ENCODE measurements around the gene OR1L4. TPM values are rescaled to one million over a fixed set of nuclear protein-coding genes. Genes with fewer than 3 reads are reported as not detected.

Gene OR1L4
- total RNA-seq (ENCODE audit: insufficient read depth, low replicate concordance) = not detected

- no peak for DNase-seq (ENCODE audit: low spot score)
These were observed at the start of gene OR1L4 for GRCh38 chr9:122723690-122724089. OR1L4 (plus strand) TSS chr9:122723990; CDS start chr9:122723990, 0 bp downstream.

GRCh38 chr9:122684851-122685250, 38.9 kb upstream of the OR1L4 start:
- DNase-seq (ENCODE audit: low spot score) = no peak

GRCh38 chr9:122695696-122696095, 28.1 kb upstream of the OR1L4 start:
- no peak for DNase-seq (ENCODE audit: low spot score)

- no peak for DNase-seq (ENCODE audit: low spot score)
These were observed 5.8 kb upstream of the OR1L4 start for GRCh38 chr9:122718038-122718437.

- no peak for DNase-seq (ENCODE audit: low spot score)
These were observed 4.6 kb upstream of the OR1L4 start for GRCh38 chr9:122719218-122719617.

GRCh38 chr9:122742003-122742402, 18.2 kb downstream of the OR1L4 start, which contains the start of gene OR1L6:
OR1L6 (plus strand) TSS chr9:122742303; CDS start chr9:122749848, 7,545 bp downstream.
- DNase-seq (ENCODE audit: low spot score) = no peak

- DNase-seq (ENCODE audit: low spot score) = no peak
These were observed 31.0 kb downstream of the OR1L4 start for GRCh38 chr9:122754825-122755224.

- no peak for DNase-seq (ENCODE audit: low spot score)
These were observed 44.0 kb downstream of the OR1L4 start for GRCh38 chr9:122767817-122768216.

Other genes with a start within 250 kb of the OR1L4 start
- gene OR1J1, start 246.1 kb upstream of the OR1L4 start, total RNA-seq (ENCODE audit: insufficient read depth, low replicate concordance) = 1.4 TPM
- 1.2 TPM for gene OR1J2, start 213.2 kb upstream of the OR1L4 start, total RNA-seq (ENCODE audit: insufficient read depth, low replicate concordance)
- 2.9 TPM for gene OR1J4, start 204.8 kb upstream of the OR1L4 start, total RNA-seq (ENCODE audit: insufficient read depth, low replicate concordance)
- 1.2 TPM for gene OR1N1, start 196.7 kb upstream of the OR1L4 start, total RNA-seq (ENCODE audit: insufficient read depth, low replicate concordance)
- 0.72 TPM for gene OR1N2, start 170.9 kb upstream of the OR1L4 start, total RNA-seq (ENCODE audit: insufficient read depth, low replicate concordance)
- not detected for gene OR1L8, start 140.6 kb upstream of the OR1L4 start, total RNA-seq (ENCODE audit: insufficient read depth, low replicate concordance)
- 9.6 TPM for gene OR1Q1, start 109.3 kb upstream of the OR1L4 start, total RNA-seq (ENCODE audit: insufficient read depth, low replicate concordance)
- gene OR1B1, start 66.4 kb upstream of the OR1L4 start, total RNA-seq (ENCODE audit: insufficient read depth, low replicate concordance) = 0.72 TPM
- not detected for gene OR1L1, start 62.3 kb upstream of the OR1L4 start, total RNA-seq (ENCODE audit: insufficient read depth, low replicate concordance)
- gene OR1L3, start 48.9 kb upstream of the OR1L4 start, total RNA-seq (ENCODE audit: insufficient read depth, low replicate concordance) = not detected
- gene OR1L6, start 18.3 kb downstream of the OR1L4 start, total RNA-seq (ENCODE audit: insufficient read depth, low replicate concordance) = 1.2 TPM
- 1.2 TPM for gene OR5C1, start 64.9 kb downstream of the OR1L4 start, total RNA-seq (ENCODE audit: insufficient read depth, low replicate concordance)
- not detected for gene OR1K1, start 76.1 kb downstream of the OR1L4 start, total RNA-seq (ENCODE audit: insufficient read depth, low replicate concordance)
- gene PDCL, start 104.6 kb downstream of the OR1L4 start, total RNA-seq (ENCODE audit: insufficient read depth, low replicate concordance) = 24.1 TPM
- gene RC3H2, start 181.4 kb downstream of the OR1L4 start, total RNA-seq (ENCODE audit: insufficient read depth, low replicate concordance) = 44.1 TPM
- gene ZBTB6, start 189.3 kb downstream of the OR1L4 start, total RNA-seq (ENCODE audit: insufficient read depth, low replicate concordance) = 13.2 TPM
- gene ZBTB26, start 207.5 kb downstream of the OR1L4 start, total RNA-seq (ENCODE audit: insufficient read depth, low replicate concordance) = 4.3 TPM
- gene RABGAP1, start 217.0 kb downstream of the OR1L4 start, total RNA-seq (ENCODE audit: insufficient read depth, low replicate concordance) = 226 TPM

Measured in umbilical cord (tissue), 2 donors.